Nephron progenitor cell (in vitro differentiated cells): ENCODE measurements around the gene ASCC1.

Source experiments
- DNase-seq: peaks from one replicate; pipeline ENCODE4 v3.0.0; 2021
- H3K27ac Mint-ChIP-seq: 2 replicates; pipeline ENCODE4 v1.8.0; 2021; ENCODE audit warnings: mild to moderate bottlenecking, moderate library complexity, mixed read lengths
- H3K27me3 Mint-ChIP-seq: 2 replicates; pipeline ENCODE4 v1.8.0; 2021; ENCODE audit warnings: mild to moderate bottlenecking, low read depth, mixed read lengths; ENCODE audit not compliant: poor library complexity
- H3K36me3 Mint-ChIP-seq: 2 replicates; pipeline ENCODE4 v1.8.0; 2021; ENCODE audit warnings: low read depth, mixed read lengths
- H3K4me1 Mint-ChIP-seq: 2 replicates; pipeline ENCODE4 v1.8.0; 2021; ENCODE audit warnings: mixed read lengths
- H3K4me3 Mint-ChIP-seq: 2 replicates; pipeline ENCODE4 v1.8.0; 2021; ENCODE audit warnings: mild to moderate bottlenecking, moderate library complexity, mixed read lengths
- H3K9me3 Mint-ChIP-seq: 2 replicates; pipeline ENCODE4 v1.8.0; 2021; ENCODE audit warnings: mild to moderate bottlenecking, moderate library complexity, mixed read lengths
- CTCF ChIP-seq: fragments of 200-600 bp; sonication (generic); IDR thresholded peaks from 2 replicates; pipeline ENCODE4 v1.5.0; 2021; ENCODE audit warnings: antibody characterized with exemption

ASCC1 gene

GRCh38 chr10:72186258-72186981 is 29.7 kb downstream of the ASCC1 start:
- DNase-seq = no peak
- H3K36me3 Mint-ChIP-seq = peaks cover 71% of the 10 kb centered on the region
- no peak for TF ChIP-seq CTCF
- H3K9me3 Mint-ChIP-seq = peaks cover 30% of the 10 kb centered on the region
- H3K4me3 Mint-ChIP-seq = no peak overlapping the region
- H3K27ac Mint-ChIP-seq = peak overlapping the region; percentile 65
- H3K27me3 Mint-ChIP-seq = peaks cover 2% of the 10 kb centered on the region
- H3K4me1 Mint-ChIP-seq = no peaks in the 10 kb centered on the region

GRCh38 chr10:72184156-72184555 is 31.9 kb downstream of the ASCC1 start:
- Mint-ChIP-seq H3K4me3 (no peak overlapping the region), H3K4me1 (no peaks in the 10 kb centered on the region), H3K9me3 (peaks cover 30% of the 10 kb centered on the region), H3K36me3 (peaks cover 73% of the 10 kb centered on the region), H3K27me3 (no peaks in the 10 kb centered on the region), H3K27ac (no peak overlapping the region)
- TF ChIP-seq CTCF = no peak
- DNase-seq = no peak

GRCh38 chr10:72177454-72177853 is 38.6 kb downstream of the ASCC1 start:
- Mint-ChIP-seq H3K27me3 (no peaks in the 10 kb centered on the region), H3K36me3 (peaks cover 36% of the 10 kb centered on the region), H3K4me1 (peaks cover 14% of the 10 kb centered on the region), H3K27ac (no peak overlapping the region), H3K4me3 (no peak overlapping the region), H3K9me3 (peaks cover 6% of the 10 kb centered on the region)
- DNase-seq = no peak
- TF ChIP-seq CTCF = no peak

- DNase-seq = no peak
- Mint-ChIP-seq H3K27ac (no peak overlapping the region), H3K4me1 (peaks cover 14% of the 10 kb centered on the region), H3K27me3 (no peaks in the 10 kb centered on the region), H3K36me3 (peaks cover 30% of the 10 kb centered on the region), H3K4me3 (no peak overlapping the region), H3K9me3 (peaks cover under 1% of the 10 kb centered on the region)
- no peak for TF ChIP-seq CTCF
These were observed 39.4 kb downstream of the ASCC1 start for GRCh38 chr10:72176701-72177100.

GRCh38 chr10:72175149-72175548 is 40.9 kb downstream of the ASCC1 start:
- Mint-ChIP-seq H3K36me3 (peaks cover 32% of the 10 kb centered on the region), H3K27me3 (no peaks in the 10 kb centered on the region), H3K27ac (no peak overlapping the region), H3K4me1 (peaks cover 14% of the 10 kb centered on the region), H3K9me3 (no peaks in the 10 kb centered on the region), H3K4me3 (no peak overlapping the region)
- no peak for DNase-seq
- no peak for TF ChIP-seq CTCF

GRCh38 chr10:72174297-72174662 is 41.8 kb downstream of the ASCC1 start:
- no peak for DNase-seq
- peaks cover 14% of the 10 kb centered on the region for H3K4me1 Mint-ChIP-seq
- TF ChIP-seq CTCF = no peak
- no peak overlapping the region for H3K27ac Mint-ChIP-seq
- peaks cover 38% of the 10 kb centered on the region for H3K36me3 Mint-ChIP-seq
- H3K27me3 Mint-ChIP-seq = no peaks in the 10 kb centered on the region
- H3K4me3 Mint-ChIP-seq = no peak overlapping the region
- no peaks in the 10 kb centered on the region for H3K9me3 Mint-ChIP-seq
